Stimulated activated CD8-positive, alpha-beta memory T cell treated with anti-CD3 and anti-CD28 coated beads, Interleukin-15, amount 100 ng/mL, for 1 hour (primary cell): Measurements from ENCODE around the gene ST8SIA3.

Experiments used
- DNase-seq: peaks from one replicate; pipeline ENCODE4 v3.0.0-alpha.2; 2020; ENCODE audit warnings: low read depth

Gene ST8SIA3, protein sequence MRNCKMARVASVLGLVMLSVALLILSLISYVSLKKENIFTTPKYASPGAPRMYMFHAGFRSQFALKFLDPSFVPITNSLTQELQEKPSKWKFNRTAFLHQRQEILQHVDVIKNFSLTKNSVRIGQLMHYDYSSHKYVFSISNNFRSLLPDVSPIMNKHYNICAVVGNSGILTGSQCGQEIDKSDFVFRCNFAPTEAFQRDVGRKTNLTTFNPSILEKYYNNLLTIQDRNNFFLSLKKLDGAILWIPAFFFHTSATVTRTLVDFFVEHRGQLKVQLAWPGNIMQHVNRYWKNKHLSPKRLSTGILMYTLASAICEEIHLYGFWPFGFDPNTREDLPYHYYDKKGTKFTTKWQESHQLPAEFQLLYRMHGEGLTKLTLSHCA

DNA sequence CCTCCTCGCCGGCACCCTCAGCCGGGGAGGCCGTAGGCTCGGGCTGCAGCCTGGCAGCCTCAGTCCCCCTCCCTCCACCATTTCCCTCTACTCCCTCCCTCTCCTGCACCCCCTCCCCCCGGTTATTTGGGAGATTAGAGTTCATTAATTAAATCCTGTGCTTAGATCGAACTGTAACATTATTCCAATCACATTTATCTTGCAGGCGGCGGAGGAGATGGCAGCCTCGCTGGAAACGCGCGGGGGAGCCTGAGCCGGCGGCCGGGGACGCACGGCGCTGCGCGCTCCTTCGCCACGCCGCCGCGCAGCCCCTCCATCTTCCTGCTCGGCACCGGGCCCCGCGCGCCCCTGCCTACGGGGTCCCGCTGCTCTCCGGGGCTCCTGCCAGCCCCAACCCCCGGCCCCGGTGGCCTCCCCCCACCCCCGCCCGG, at the start of gene ST8SIA3:
ST8SIA3 (plus strand) TSS at position 287 of the 431 bp plus-strand sequence. CDS start 290 bp downstream, outside the sequence.
- no peak for DNase-seq

DNA sequence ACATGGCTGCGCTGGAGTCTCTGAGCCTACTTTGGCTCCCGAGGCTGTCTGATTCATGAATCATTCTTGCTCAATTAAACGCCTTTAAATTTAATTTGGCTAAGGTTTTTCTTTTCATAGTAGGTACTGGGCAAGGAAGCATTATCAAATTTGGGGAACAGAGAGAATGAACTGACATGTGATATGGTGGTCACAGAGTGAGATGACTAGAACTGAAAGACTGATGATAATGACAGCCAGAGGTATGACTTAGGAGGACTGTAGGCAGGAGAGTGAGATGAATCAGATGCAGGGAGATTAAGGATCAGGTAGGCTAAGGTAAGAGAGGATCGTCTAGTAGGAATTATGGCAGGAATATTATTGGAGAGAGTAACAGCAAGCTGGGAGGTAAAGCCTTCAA, 40.9 kb upstream of the ST8SIA3 start:
- DNase-seq, result no peak

DNA sequence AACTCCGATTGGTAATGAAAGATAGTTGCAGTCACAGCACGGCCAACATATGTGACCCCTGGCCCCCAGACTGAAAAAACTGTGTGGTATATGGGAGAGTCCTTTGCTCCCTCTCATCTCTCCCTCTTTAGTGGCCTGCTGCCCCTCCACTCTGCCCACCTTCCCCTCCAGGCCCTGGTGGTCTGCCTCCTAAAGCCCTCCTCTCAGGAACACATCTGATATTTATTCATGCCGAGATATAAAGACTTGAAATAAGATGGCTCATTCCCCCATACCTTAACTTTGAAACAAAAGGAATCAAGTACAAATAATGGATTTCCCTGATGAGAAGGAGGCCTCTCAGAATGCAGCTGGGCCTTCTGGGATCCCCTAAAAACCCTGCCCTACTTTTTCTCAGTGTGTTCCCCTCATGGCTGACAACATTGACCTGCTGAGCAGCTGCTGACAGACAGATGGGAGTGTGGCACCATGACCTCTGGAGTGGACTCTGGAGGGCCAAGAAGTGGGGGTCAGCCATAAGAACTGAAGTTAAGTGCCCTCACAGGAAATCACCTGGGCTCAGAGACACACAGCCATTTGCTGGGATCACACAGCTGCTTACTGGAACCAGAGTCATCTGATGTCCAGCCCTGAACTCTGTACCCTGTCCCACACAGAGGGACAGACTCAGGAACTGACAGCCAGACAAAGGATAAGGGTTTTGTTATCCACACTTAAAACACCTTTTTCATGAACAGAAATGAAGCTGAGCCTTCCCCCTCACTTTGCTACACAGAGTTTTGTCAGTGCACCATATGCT, 39.8 kb upstream of the ST8SIA3 start:
- no peak for DNase-seq

DNA sequence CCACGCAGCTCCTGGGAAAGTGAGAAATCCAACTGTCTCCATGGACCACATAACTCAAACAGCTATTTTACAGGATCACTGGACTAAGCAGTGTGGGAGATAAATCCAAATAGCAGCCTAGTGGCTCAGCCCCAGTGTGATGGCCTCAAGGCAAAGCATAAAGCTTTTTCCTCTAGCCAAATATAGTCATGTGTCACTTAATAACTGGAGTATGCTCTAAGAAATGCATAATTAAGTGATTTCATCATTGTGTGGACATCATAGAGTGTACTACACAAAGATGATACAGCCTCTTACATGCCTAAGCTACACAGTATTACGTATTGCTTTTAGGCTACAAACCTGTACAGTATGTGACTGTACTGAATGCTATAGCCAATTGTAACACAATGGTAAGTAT, 31.8 kb upstream of the ST8SIA3 start:
- DNase-seq, result no peak

DNA sequence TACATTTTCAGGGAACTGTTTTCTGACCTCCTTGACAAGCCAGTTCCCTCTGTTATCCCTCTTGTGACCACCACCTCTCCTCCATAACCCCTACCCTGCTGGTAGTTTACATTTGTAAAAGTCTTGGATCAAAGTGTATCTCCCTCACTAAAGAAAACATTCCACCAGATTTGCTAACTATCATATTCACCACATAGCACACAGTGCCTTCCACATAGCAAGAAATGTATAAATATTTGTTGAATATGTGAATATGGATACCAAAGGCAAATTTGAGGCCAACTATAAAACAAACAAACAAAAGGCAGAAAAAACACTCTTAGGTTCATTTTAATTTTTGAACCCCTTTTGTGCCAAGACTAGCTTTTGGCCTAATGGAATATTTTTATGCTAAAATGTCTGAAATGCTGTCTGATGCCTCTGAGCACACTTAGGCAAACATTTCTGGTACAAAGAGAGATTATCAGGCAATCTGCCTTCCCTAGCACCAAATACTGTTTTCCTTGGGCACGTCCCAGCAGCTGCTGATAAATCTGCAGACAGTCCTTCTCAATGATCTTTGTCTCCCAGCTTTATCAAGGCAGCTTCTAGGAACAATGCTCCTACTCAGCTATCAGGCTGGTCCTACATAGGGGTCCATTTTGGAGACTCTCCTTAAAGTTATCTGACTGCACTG, 26.7 kb upstream of the ST8SIA3 start:
- no peak for DNase-seq

DNA sequence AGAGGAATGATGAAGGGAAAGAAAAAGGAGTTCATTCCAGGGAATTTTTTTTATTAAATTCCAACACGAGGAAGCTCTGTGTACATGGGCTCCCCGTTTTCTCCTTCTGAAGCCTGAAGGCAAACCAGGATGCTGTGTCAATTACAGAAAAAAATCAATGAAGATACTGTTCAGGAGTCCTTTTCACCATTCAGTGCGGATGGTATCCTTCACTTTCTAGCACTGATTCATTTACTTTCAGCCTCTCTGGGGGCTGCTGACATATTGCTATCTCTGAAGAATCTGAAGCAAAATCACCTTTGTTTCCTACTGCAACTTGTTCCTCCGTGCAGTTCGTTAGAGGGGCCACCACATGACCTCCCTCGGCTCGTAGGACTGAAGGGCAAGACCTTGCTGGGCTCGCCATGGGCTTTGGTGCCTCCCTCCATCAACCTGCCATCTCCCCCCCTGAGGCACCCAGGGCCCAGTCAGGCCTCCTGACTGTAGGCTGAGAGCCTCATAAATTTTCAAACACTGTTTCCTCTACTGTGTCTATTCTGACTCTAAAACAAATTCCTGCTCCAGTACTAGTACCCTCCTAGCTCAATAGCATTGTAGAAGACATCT, 25.5 kb upstream of the ST8SIA3 start:
- no peak for DNase-seq

DNA sequence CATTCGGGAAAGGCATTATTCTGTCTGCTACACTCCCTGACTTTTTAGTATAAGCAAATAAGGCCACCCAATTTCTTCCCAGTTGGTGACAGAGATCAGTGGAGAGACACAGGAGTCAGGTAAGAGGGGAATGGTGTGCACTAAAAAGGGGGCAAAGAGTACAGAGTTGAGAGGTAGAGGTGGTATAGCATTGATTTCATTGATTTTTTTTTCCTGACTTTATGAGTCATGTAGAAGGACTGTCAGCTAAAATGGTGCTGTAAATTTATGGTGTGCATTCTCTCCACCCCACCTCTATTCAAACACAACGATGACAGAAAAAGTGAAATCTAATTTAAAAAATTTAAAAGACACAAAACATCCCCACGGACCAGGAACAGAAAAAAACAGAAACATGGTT, 23.7 kb upstream of the ST8SIA3 start:
- no peak for DNase-seq

DNA sequence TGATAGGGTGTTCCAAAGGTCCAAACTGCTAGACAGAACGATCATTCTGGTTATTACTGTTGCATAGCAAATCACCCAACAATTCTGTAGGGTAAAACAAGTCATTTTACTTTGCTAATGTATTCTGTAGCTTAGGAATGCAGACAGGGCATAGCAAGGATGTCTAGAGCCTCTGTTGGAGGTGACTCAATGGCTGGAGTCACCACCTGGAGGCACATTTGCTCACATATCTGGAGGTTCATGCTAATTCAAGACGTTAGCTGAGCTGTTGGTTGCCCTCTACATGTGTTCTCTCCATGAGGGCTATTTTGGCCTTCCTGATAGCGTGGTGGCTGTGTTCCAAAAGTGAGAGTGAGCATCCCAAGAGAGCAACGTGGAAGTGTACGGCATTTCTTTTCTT, 22.5 kb upstream of the ST8SIA3 start:
- DNase-seq, result no peak

DNA sequence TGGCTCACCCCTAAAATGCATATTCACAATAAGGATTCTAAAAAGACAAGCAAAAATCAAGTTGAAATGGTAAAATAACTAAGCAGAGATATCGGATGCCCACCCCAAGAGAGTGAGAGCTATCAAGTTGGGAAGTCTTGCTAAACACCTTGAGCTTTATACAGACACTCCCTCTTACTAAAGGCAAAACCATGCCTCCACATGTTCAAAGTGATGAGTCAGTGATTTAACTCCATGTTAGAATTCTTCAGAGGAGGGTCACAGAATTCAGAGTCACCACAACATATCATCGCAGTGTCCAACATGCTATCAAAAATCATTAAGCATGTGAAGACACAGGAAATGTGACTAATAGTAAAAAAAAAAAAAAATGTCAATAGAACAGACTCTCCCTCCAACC, 20.6 kb upstream of the ST8SIA3 start:
- no peak for DNase-seq

DNA sequence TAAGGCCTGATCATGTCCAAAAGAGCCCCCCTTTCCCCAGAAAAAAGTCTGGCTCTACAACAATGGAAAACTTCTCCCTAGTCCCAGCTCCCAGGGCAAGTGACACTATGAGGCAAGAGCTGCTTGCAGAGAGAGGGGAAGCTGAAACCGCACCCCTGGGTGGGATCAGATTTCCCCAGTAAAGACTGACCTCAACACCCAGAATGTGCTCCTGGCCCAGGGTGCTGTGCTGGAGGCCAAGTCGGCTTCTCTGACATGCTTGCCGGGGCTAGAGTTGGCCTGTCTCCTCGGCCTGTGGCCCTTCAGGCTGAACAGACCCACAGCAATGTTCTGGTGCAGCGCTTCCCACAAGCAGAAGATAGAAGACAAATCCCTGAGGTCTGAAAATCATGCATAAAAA, 18.4 kb upstream of the ST8SIA3 start:
- DNase-seq, result no peak

DNA sequence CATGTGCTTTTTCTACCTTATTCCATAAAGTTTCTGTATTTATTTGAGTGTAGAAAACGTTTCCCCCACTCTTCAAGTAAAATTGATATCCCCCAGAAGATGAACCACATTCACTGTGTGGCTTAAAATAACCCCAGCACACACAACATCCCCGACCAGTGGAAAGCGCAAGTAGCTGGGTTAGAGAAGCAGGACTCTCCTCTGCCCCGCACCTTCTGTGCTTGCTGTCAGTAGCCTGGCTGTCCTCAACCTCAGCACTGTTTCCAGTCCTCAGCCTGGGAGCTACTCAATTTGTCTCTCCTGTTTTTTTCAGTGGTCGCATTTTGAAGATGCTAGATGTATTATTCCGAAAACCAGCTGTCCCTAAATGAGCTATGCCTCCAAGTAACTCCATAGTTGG, 18.0 kb upstream of the ST8SIA3 start:
- no peak for DNase-seq

DNA sequence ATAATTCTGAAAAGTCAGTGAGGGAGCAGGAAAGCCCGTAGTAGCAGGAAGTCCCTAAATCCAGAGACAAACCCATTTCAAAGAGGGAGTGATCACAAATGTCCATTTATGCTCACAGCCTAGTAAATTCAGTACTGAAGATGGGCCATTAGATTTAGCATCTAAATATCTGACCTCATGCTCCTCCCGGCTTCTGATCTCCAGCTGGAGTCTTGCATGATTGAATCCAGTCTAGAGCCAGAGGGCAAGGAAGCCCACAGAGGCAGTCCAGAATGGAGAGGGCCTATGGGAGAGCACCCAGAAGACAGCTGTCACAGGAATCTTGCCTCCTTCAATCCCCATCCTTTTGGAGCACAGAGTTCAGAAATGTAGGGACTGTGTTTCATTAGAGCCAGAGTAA, 16.0 kb upstream of the ST8SIA3 start:
- no peak for DNase-seq

DNA sequence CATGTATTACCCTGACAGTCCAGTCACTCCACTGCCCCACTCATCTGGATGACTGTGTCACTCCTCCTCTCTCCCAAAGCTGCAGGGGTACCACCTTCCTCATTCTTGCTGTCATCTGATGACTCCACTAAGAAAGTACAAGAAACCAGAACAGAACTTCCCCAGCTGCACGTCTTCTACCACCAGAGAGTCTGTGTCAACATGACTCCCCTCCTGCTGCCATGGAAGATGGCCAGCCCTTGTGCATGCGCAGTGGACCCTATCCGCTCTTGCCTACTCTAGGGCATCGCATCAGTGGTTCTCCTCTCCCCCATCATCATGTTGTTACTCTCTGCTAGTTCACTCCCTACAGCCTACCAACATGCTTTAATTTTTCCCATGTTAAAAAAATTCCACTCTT, 14.5 kb upstream of the ST8SIA3 start:
- DNase-seq, result no peak

DNA sequence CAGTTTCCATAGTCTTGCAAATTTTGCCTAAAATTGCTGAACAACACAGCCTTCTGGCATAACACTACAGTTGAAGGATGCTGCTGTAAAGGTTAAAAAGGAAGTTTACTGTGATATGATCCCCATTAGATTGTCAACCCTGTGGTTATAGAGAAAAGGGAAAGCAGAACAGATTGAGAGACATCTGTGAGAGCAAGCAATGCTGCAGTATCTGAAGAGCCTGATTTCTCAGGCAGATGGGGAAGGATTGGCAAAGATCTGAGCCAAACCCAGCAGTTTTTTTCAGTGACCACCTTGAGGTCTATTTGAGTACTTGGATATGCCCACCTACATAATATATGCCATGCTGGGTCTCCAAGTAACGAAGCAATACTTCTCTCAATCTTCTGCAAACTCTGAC, 8.5 kb upstream of the ST8SIA3 start:
- no peak for DNase-seq

DNA sequence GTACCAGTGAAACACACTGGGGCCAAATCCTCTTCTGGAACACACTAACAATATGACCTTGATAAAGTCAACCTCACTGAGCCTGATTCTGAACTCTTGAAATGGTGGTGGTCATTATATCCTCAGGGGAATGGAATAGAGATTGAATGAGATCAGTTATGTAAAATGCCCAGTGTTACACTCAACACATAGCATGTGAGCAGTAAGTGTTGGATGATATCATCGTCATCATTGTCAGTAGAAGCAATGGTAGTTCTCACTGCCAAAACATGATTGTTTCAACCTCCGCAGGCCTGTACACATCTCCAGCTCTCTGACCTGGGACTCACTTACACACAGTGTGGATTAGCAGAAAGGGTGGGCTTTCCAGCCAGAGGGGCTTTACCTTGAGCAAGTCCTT, 5.5 kb upstream of the ST8SIA3 start:
- DNase-seq, result no peak

DNA sequence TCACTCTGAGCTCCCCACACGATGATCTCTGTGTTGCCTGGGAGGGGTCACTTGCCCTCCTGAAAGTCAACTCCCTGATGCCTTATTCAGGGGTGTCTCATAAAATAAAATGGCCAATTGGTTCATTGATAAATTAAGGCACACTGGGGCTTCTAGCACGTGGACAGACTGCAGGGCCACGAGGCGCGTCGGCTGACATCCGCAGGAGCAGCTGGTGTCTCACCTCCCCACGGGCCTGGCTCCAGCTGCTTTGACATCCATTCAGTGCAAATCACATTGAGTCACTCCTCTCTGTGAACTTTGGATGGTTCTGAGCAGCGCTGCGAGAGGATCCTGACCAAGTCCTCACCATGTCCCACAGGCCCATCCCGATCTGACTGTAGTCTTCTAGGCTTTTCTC, 4.6 kb upstream of the ST8SIA3 start:
- no peak for DNase-seq

DNA sequence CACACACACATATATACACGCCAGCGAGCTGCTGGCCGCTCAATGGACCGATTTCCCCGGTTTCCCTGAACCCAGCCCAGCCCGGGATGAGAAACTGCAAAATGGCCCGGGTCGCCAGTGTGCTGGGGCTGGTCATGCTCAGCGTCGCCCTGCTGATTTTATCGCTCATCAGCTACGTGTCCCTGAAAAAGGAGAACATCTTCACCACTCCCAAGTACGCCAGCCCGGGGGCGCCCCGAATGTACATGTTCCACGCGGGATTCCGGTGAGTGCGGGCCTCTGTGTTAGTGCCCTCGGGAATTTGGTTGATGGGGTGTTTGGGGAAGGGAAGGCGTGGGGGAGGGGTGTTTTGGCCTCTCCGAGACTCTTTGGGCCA, 392 bp downstream of the ST8SIA3 start:
- no peak for DNase-seq

DNA sequence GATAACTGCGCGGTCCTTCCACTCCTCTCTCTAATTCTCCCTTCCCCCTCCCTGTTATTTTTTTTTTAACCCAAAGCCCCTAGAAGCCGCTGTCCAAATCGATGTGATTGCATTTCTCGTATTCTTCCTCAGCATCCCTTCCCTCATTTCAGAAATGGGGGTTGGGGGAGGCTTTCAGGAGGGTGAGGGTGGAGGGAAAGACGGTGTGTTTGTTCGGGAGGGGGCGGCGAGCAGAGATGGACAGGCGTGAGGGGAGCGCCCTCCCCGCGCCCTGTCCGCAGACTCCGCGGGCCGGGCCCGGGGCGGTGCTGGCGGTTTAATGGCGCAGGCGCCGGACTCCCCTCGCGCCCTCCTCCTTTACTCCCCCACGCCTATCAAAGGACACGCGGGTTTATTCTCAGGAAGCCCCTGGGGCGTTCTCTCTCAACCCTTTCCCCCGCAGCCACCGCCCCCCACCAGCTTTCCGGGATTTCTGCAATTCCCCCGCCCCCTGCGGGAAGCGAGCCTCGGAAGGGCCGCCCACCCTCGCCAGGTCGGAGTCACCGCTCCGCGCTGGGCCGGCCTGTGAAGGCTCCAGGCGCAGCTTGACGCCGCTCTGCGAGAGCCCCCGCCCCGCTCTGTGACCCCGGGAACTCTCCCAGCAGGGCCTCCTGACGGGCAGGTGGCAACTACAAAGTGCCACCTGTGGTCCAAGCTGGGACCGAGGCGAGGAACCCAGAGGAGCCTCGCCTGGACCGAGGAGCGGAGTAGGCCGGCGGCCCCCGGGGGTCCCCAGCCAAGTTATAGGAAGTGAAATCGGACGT, 981 bp downstream of the ST8SIA3 start:
- DNase-seq, result no peak

DNA sequence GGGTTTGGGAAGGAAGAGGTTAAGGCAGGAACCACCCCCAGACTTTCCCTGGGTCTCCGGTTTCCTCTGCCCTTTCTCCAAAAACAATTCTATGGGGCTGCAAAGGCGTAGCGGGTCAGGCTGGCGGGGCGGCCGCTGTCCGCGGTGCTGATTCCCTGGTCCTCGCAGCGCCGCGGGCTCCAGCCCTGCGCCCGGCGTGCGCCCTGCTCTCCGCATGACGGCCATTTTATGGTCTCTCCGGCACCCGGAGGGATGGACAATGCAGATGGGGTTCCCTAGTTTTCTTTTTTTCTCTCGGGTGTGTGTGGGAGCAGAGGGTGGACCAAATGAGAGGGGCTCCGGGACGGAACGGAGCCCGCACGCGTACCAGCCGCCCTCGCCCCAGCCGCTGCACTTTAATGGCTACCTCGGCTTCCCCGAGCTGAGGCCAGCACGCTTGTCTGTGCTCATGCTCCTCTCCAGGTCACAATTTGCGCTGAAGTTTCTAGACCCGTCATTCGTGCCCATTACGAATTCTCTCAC, 1.6 kb downstream of the ST8SIA3 start:
- DNase-seq, result no peak

DNA sequence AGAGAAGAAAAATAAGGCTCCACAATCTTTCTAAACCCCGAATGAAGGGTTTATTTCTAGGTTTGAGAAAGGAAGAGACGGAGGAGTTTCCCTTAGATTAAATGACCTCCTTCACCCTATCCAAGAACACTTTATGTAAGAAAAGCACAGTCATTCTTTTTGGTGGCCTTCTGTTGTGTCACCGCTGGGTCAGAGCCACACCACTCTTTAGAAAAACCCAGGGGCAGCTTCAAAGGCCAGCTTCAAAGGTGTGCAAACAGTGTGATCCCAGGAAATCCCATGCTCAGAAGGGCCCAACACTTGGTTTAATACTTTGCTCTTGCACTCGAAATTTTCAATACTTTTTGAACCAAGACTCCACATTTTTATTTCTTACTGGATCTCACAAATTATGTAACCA, 7.1 kb downstream of the ST8SIA3 start:
- DNase-seq, result no peak

DNA sequence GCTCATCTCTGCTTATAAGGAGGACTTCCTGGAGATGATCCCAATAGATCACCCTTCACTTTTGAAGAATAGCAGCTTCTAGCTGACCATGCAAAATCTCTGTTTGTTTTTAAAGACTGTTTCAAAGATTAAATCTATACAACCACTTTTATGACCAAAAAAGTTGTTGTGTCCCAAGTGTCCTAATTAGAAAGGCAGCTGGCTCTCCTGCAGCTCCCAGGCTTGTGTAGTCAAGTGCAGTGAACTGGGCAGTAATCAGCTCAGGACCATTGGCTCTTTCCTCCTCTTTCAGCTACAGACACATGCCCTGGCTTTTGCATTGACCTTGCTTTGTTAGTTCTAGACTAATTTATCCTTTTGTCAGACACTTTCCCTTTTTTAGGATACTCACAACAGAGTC, 10.4 kb downstream of the ST8SIA3 start:
- no peak for DNase-seq

DNA sequence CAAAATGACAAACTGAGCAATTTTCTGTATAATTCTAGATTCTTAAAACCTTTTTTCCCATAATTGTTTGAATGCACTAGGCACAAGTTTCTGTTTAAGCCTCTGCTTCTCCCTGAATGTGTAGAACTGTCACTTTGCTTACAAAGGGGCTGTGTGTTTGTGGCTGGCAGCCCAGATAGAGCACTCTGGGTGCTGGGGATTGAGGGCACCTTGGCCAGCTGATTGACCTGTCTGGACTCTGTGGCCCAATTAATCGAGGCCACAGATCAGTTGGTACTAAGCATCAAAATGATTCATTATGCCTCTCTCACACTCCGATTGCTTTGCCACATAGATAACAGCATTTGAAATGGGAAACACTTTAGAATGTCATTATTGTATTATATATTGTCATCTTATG, 12.1 kb downstream of the ST8SIA3 start:
- DNase-seq, result no peak
